ENCODE measurements around the gene ATG12.
"Not testable (repeated sequence)": the region's sequence is repeated elsewhere in the genome, so short reads cannot be mapped to it uniquely, and the experiment has no call there.

GRCh38 chr5:115882434-115882833, 41.1 kb upstream of the ATG12 start:
- TF ChIP-seq YY1 (IDR thresholded peaks at IDR 0.05; ENCODE audit: low read depth, low read length); BACH1 (IDR thresholded peaks at IDR 0.05; ENCODE audit: low read length); CBX5 (IDR thresholded peaks at IDR 0.05; ENCODE audit: low read depth, low read length); ZNF274 (IDR thresholded peaks at IDR 0.05; ENCODE audit: borderline replicate concordance, extremely low read depth, low read length); GABPA (IDR thresholded peaks at IDR 0.05; ENCODE audit: borderline replicate concordance, insufficient read depth, low read length); CTCF (IDR thresholded peaks at IDR 0.05; ENCODE audit: control extremely low read depth in 1 of 3, insufficient read depth in 1 of 3, low read depth in 1 of 3, low read length in 3 of 3); ATF2 (IDR thresholded peaks at IDR 0.05; ENCODE audit: low read length); CHD1 (IDR thresholded peaks at IDR 0.05; ENCODE audit: low read depth, low read length): not testable (repeated sequence)
